K562 (cell line): ENCODE measurements around the gene OR51B2.

Experiments
- ARID3A ChIP-seq: IDR thresholded peaks from 2 replicates; pipeline ENCODE4 v1.6.1; 2012; ENCODE audit warnings: low read depth, low read length, improper control_type of control experiment, borderline replicate concordance
- CTCF ChIP-seq, 3 experiments: IDR thresholded peaks in 2 of 3; conservative IDR thresholded peaks in 1 of 3; 2 replicates each; pipeline ENCODE4 v1.5.1; 2011 to 2012; ENCODE audit warnings: low read length in 3 of 3, mild to moderate bottlenecking in 3 of 3, control low read depth in 2 of 3, improper control_type of control experiment in 1 of 3, inconsistent platforms in 1 of 3, low read depth in 1 of 3, mixed read lengths in 1 of 3, moderate library complexity in 1 of 3; ENCODE audit not compliant: insufficient read depth in 2 of 3
- EP300 ChIP-seq: IDR thresholded peaks from 2 replicates; pipeline ENCODE4 v1.6.1; 2012; ENCODE audit warnings: low read length, improper control_type of control experiment
- ERF ChIP-seq: fragments of 450-650 bp; formaldehyde crosslinking; IDR thresholded peaks from 2 replicates; pipeline ENCODE4 v1.4.0; 2020; ENCODE audit warnings: mild to moderate bottlenecking, mixed read lengths
- GTF2F1 ChIP-seq: IDR thresholded peaks from 2 replicates; pipeline ENCODE4 v1.6.1; 2011; ENCODE audit warnings: low read depth, low read length, improper control_type of control experiment
- MECOM ChIP-seq: fragments of 250-450 bp; sonication (Bioruptor Pico); IDR thresholded peaks from 2 replicates; pipeline ENCODE4 v1.8.0; 2022; ENCODE audit warnings: inconsistent platforms
- SIN3A ChIP-seq, 2 experiments: fragments of 150-350 bp in 1 of 2; IDR thresholded peaks; 2 replicates each; pipeline ENCODE4 v1.6.1; 2011 to 2016; ENCODE audit warnings: borderline replicate concordance in 2 of 2, low read depth in 2 of 2, low read length in 2 of 2, mild to moderate bottlenecking in 2 of 2, moderate library complexity in 2 of 2; ENCODE audit not compliant: control insufficient read depth in 1 of 2
- XRCC5 ChIP-seq: fragments of 200-400 bp; formaldehyde crosslinking; IDR thresholded peaks from 2 replicates; pipeline ENCODE4 v1.6.1; 2017; ENCODE audit warnings: low read depth, mild to moderate bottlenecking, low read length
- ZEB2 ChIP-seq: fragments of 450-650 bp; IDR thresholded peaks from 2 replicates; pipeline ENCODE4 v1.6.1; 2016
- ZNF444 ChIP-seq: fragments of 250-450 bp; sonication (Bioruptor Pico); IDR thresholded peaks from 2 replicates; pipeline ENCODE4 v1.4.0; 2020; ENCODE audit warnings: mild to moderate bottlenecking, moderate library complexity
- TF ChIP-seq, protein P1 (sequence below), 2 experiments: fragments of 450-650 bp in 1 of 2; IDR thresholded peaks; 2 replicates each; pipeline ENCODE4 v1.6.1; 2011 to 2017; ENCODE audit warnings: low read depth in 2 of 2, antibody characterized with exemption in 1 of 2, borderline replicate concordance in 1 of 2, low read length in 1 of 2, mild to moderate bottlenecking in 1 of 2, mixed read lengths in 1 of 2; ENCODE audit not compliant: control insufficient read depth in 1 of 2

DNA sequence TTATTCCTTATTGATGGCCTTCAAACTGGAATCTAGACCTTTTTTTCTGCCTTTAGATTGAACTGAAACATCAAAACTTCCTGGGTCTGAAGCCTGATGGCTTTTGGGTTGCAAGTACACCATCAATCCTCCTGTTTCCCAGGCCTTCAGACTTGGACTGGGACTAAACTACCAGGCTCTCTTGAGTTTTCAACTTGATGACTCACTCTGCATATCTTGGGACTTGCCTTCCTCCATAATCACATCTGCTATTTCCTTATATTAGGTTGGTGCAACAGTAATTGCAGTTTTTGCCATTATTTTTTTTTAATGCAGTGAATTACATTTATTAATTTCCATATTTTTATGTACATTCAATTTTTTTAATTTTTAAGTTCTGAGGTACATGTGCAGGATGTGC lies 12.2 kb upstream of the OR51B2 start:
- TF ChIP-seq ARID3A: no peak
- TF ChIP-seq ZEB2: no peak
- no peak for TF ChIP-seq MECOM (CRISPR knock-in tag)
- TF ChIP-seq, protein P1, sequence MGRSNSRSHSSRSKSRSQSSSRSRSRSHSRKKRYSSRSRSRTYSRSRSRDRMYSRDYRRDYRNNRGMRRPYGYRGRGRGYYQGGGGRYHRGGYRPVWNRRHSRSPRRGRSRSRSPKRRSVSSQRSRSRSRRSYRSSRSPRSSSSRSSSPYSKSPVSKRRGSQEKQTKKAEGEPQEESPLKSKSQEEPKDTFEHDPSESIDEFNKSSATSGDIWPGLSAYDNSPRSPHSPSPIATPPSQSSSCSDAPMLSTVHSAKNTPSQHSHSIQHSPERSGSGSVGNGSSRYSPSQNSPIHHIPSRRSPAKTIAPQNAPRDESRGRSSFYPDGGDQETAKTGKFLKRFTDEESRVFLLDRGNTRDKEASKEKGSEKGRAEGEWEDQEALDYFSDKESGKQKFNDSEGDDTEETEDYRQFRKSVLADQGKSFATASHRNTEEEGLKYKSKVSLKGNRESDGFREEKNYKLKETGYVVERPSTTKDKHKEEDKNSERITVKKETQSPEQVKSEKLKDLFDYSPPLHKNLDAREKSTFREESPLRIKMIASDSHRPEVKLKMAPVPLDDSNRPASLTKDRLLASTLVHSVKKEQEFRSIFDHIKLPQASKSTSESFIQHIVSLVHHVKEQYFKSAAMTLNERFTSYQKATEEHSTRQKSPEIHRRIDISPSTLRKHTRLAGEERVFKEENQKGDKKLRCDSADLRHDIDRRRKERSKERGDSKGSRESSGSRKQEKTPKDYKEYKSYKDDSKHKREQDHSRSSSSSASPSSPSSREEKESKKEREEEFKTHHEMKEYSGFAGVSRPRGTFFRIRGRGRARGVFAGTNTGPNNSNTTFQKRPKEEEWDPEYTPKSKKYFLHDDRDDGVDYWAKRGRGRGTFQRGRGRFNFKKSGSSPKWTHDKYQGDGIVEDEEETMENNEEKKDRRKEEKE (IDR thresholded peaks at IDR 0.05; ENCODE audit: borderline replicate concordance in 1 of 2, control insufficient read depth in 1 of 2, low read depth in 2 of 2, low read length in 1 of 2): no peak
- no peak for TF ChIP-seq CTCF (IDR thresholded peaks at IDR 0.05 in 2 of 3, conservative IDR thresholded peaks at IDR 0.05 in 1 of 3; ENCODE audit: insufficient read depth in 2 of 3, low read depth in 1 of 3, low read length in 3 of 3)
- TF ChIP-seq ZNF444: no peak
- TF ChIP-seq XRCC5: no peak
- no peak for TF ChIP-seq SIN3A (IDR thresholded peaks at IDR 0.05; ENCODE audit: borderline replicate concordance in 2 of 2, control insufficient read depth in 1 of 2, low read depth in 2 of 2, low read length in 2 of 2)
- TF ChIP-seq GTF2F1: no peak
- no peak for TF ChIP-seq ERF (CRISPR knock-in tag)
- no peak for TF ChIP-seq EP300
